Measurements from ENCODE around the gene CUEDC1.
"Not testable (repeated sequence)": the region's sequence is repeated elsewhere in the genome, so short reads cannot be mapped to it uniquely, and the experiment has no call there.

CUEDC1 gene

GRCh38 chr17:57939797-57940196, 15.4 kb downstream of the CUEDC1 start:
- DNase-seq (ENCODE audit: low read depth in 2 of 2), result no peak

- DNase-seq (ENCODE audit: low read depth in 2 of 2), result no peak
These were observed 17.1 kb downstream of the CUEDC1 start for GRCh38 chr17:57938061-57938502.

- DNase-seq (ENCODE audit: low read depth in 2 of 2), result no peak
These were observed 17.7 kb downstream of the CUEDC1 start for GRCh38 chr17:57937492-57937891.

- no peak for DNase-seq (ENCODE audit: low read depth in 2 of 2)
These were observed 19.1 kb downstream of the CUEDC1 start for GRCh38 chr17:57935833-57936807.

- no peak for DNase-seq (ENCODE audit: low read depth in 2 of 2)
These were observed 23.6 kb downstream of the CUEDC1 start for GRCh38 chr17:57931488-57932137.

GRCh38 chr17:57930239-57930638, 25.0 kb downstream of the CUEDC1 start:
- no peak for DNase-seq (ENCODE audit: low read depth in 2 of 2)

DNA sequence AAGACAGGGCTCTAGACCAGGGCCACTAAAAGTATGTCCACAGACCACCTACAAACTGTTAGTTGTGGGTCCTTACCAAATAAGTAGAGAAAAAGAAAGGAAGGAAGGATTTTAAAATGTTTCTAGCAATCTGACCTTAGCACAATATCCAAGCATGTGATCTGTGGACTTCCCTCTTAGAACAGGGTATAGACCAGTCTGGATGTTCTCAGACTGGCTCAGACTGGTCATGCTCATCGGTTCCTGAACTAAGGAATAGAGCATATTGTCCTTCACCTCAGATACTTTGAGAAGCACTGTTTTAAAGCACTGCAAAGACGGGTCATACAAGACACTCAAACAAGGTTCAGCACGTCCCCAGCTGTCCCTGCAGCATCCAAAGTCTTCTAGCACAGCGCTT, 25.8 kb downstream of the CUEDC1 start:
- DNase-seq (ENCODE audit: low read depth in 2 of 2), result no peak

DNA sequence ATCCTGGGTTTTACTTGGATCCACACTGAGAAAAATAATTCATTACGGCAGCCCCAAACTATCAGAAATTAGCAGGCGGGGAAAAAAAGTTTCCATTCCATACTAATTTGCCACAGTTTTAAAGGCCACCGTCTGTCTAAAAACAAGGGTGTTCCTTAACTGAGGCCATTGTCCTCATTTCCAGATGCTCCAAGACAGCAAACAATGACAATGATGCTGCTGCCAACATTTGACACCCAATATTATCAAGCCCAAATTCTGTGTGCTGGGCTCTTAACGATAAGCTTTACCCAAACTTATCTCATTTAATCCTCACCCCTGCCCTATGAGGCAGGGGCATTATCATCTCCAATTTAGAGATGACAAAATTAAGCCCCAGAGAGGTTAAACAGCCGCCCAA, 26.3 kb downstream of the CUEDC1 start:
- DNase-seq (ENCODE audit: low read depth in 2 of 2), result no peak

DNA sequence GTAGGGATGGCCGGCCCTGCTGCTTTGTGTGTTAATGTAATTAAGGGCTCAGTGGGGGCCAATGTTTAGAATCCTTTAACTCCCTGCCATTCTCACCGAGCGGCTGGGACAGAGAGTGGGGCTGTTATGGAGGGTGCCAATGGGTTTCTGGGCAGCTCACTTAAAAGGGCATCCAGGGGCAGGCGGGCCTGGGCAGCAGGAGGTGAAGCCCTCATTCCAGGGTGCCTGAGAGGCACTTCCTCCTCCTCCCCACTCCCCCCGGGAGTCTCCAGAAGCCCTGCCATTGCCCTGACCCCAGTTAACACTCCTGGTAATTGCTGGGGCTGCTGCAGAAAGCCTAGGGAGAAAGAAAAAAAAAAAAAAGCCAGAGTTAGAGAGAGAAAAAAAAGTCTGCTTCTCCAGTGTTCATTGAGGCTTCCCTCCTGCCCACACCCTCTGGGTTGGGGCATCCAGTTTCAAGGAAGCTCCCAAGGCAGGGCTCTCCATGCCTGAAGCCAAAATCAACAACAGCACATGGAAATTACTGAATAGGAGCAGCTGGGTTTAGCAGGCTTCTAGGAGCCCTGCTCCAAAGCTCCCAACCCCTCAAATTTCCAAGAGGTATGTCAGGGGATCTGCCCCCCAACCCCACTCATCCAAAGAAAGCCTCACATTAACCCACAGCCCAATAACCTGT, 28.0 kb downstream of the CUEDC1 start:
- DNase-seq (ENCODE audit: low read depth in 2 of 2), result no peak

DNA sequence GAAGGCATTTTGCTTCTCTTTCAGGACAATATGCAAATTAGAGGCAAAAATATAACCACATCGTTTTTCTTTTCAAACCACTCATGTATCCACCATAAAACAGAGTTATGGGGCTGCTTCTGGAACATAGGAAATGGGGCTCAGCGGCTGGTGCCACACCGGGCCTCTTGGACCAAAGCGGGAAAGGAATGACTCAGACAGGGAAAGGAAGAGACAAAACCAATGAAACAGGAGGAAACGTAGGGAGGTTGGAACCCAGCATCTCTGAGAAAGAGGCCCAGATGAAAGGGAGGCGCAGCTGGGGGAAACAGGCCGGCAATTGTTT, 28.5 kb downstream of the CUEDC1 start:
- DNase-seq (ENCODE audit: low read depth in 2 of 2), result no peak

GRCh38 chr17:57925361-57925990, 29.7 kb downstream of the CUEDC1 start:
- DNase-seq (ENCODE audit: low read depth in 2 of 2), result no peak

GRCh38 chr17:57924677-57925076, 30.5 kb downstream of the CUEDC1 start:
- no peak for DNase-seq (ENCODE audit: low read depth in 2 of 2)

DNA sequence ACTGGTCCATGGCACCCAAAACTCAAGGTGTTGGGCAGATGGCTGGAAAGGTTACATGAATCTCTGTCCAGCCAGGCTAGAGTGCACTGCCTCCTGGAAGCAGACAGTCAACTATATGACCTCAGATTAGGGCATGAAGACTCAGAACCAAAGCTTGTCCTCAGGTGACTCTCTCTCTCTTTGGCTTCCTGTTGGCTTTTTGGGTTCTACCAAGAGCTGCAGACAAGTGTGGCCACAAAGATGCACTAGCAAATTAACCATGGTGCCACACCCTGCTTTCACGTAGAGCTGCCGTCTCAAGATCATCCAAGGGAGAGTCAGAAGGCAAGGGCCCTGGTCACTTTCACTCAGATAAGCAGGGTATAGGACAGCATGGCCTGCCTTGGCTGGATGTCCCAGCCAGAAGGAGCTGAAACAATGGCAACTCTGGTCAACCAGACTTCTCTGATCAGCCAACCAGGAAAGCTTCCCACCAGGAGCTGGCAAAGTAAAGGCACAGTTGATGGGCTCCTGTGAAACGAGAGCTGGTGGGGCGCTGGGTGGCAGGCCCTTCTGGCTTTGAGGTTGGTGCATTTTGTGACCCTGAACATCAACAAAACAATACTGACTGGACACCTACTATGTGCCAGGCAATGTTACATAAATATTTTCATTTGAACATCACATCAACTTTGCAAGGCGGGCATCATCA, 31.9 kb downstream of the CUEDC1 start:
- no peak for DNase-seq (ENCODE audit: low read depth in 2 of 2)

GRCh38 chr17:57922745-57923144, 32.5 kb downstream of the CUEDC1 start:
- not testable (repeated sequence) for DNase-seq (ENCODE audit: low read depth in 2 of 2)

- DNase-seq (ENCODE audit: low read depth in 2 of 2), result no peak
These were observed 34.1 kb downstream of the CUEDC1 start for GRCh38 chr17:57920916-57921703.

GRCh38 chr17:57919918-57920317, 35.3 kb downstream of the CUEDC1 start:
- no peak for DNase-seq (ENCODE audit: low read depth in 2 of 2)

- no peak for DNase-seq (ENCODE audit: low read depth in 2 of 2)
These were observed 37.0 kb downstream of the CUEDC1 start for GRCh38 chr17:57918017-57918895.

GRCh38 chr17:57916925-57917858, 38.0 kb downstream of the CUEDC1 start:
- no peak for DNase-seq (ENCODE audit: low read depth in 2 of 2)

All from fibroblast of skin of left quadriceps (primary cell).